Activated CD8-positive, alpha-beta memory T cell treated with anti-CD3 and anti-CD28 coated beads for 1 hour (primary cell): ENCODE results near the gene HNRNPU.

Source experiments
- DNase-seq, 2 donors: peaks; one replicate each; pipeline ENCODE4 v3.0.0-alpha.2; 2020; ENCODE audit warnings: low read depth in 1 of 2; ENCODE audit errors: extremely low read depth in 1 of 2

HNRNPU gene

DNA sequence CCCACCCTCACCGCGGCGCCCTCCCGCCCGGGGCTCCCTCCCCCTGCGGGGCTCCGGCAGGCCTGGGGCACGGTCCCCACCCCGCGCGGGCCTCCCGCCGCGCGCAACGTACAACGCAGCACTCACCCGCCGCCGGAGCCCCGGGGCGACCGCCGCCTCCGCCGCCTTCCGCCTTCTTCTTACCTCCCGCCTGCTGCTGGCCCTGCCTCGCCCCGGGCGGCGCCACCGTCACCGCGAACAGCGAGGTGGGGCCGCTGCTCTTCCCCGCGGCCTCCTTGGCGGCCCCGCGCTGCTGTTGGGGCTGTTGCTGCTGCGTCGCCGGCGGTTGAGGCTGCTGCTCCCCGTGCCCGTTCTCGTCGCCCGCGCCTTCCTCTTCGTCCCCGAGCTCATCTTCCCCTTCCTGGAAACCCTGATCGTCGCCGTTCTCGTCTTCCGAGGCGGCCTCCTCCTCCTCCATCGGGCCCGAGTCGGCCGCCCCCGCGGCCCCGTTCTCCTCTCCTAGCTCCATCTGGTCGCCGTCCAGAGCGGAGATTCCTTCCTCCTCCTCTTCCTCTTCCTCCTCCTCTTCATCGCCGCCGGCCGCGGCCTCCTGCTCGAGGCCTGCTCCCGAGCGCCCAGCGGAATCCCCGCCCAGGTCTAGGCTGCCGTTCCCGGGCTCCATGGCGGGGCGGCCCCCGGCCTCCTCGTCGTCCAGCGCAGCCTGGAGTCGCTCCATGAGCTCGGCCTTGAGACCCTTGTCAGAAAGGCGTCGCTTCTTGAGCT lies 671 bp downstream of the HNRNPU start:
- peak in 1 of 2 donors; percentile 8 for DNase-seq

DNA sequence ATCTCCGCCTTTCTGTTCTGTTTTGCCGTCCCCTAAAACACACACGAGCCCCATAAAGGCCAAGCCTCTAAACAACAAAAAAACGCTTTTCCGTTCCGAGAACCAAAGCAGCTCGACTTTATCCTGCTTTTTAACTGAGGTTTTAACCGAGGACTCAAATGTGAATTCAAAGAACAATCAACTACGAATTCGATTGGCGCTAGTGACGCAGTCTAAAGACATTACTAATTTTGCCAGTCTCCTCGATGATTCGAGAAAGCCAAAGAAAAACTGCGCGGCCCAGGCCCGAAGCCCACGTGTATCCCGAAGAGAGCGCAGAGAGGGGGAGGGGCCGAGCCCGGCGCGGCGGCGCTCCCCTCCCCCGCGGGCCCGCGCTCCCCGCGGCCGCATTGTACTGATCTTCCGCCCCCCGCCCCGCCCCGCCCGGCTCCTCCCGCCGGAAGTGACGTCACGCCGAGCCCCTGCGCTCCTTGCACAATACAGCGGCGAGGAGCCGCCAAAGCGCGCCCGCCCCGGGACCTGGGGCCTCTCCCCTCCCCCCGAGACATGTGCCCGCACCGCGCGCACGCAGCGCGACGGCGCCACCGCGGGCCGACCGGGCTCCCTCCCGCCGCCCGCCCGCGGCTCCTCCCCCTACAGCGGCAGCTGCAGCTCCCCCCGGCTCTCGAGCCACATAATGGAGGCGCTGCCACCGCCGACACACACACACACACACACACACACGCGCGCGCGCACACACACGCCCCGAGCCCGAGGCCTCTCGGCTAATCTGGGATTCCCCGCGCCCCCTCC lies 1.4 kb downstream of the HNRNPU start:
- peak; percentile 92 to 97 for DNase-seq

DNA sequence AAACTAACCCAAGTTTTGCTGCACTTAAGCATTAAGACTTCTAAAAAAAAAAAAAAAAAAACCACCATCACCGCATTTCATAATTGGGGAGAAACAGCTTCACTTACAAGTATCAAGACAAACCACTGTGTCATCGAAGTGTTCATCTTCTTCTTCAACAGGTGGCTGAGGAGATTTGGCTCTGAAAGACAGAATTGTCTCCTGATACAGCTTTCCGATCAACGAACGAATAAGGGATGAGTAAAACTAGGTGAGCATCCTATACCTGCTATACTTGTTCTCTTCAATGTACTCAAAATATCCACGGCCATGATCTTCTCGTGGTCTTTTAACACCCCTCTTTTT lies 2.0 kb downstream of the HNRNPU start:
- no peak for DNase-seq

DNA sequence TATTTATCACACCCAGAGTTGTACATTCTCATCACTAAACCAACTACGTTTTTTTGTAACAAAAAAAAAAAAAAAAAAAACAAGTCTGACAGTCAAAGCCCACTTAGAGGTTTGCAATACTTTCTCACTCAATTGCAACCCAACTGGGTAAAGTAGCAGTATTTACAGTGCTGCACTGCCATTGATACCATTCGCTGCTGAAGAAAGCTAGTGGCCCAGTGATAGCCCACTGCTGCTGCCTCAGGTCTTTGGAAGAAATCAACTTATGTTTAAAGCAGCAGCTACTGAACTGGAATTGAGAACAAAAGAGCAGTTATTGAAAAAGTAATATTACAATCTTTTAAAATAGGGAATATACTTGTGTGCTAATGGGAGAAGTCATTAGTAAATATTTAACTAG lies 2.7 kb downstream of the HNRNPU start:
- no peak for DNase-seq

DNA sequence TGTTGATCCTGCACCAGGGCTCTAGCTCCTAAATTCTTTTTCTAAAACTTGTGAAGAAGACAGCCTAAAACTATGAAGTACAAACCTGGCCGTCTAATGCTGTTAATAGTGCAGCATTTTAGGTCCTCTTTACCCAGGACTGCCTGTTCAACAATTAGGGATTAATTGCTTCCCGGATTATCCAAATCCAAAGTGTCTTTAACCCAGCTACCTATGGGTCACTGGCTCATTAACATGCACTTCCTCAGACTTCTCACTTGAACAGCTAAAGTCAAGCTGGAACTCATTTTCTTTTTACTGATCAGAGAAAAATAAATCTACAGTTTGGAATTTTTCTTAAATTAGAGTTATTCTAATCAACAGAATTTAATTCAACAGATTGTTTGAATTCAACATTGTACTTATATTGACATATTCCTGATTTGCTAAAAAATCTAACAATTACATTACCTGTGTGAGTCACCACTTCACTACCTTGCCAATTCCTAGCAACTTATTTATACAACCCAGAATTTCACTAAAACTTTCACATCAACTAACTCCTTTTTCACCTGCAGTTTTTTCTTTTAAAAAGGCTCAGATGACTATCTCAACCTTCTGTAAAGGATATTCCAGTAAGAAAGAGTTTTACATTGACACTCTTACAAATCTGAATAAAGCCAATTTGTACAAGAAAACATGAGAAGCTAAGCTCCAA lies 3.3 kb downstream of the HNRNPU start:
- DNase-seq, result no peak

DNA sequence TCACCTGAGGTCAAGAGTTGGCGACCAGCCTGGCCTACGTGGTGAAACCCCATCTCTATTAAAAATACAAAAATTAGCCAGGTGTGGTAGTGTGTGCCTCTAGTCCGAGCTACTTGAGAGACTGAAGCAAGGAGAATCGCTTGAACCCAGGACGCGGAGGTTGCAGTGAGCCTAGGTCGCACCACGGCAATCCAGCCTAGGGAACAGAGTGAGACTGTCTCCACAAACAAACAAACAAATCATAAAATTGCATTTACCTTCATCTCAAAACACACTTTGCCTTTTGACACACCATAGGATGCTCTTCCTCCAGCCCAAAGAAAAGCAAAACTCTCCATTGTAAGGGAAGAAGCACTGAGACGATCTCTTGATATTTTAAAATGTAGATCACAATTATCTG lies 4.3 kb downstream of the HNRNPU start:
- no peak for DNase-seq

DNA sequence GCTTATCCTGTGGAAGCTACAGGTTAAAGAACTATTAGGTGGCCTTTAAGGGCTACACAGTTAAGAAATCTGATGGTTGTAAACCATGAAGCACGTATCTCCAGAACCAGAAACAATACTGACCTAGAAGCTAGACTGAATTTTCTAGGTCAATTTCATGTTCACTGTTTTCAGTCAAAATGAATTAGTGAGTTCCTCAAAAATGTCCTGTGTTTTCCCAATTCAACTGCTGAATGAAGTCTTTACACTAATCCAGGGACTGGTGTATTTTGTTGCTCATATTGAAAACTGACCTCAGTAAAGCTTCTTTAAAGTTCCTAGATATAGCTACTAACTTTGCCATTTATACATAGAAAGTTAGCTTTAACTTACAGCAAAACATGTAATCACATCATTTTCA lies 6.0 kb downstream of the HNRNPU start:
- no peak for DNase-seq

DNA sequence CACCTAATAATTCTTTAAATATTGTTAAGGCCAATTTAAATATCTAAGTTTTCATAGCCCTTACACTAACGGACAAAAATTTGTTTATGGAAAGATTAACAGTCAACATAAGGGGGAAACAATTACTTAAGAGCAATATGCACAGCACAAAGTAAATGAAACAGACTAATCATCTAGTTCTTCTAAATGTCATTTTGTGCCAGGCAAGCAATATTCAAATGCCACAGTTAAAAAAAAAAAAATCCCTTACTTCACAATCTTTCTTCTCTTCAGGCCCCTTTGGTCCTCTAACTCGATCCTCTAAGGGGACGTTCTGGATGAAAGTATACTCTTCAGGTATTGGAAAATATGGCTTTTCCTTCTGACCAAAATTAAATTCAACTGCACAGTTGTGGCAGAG lies 6.6 kb downstream of the HNRNPU start:
- DNase-seq, result no peak

DNA sequence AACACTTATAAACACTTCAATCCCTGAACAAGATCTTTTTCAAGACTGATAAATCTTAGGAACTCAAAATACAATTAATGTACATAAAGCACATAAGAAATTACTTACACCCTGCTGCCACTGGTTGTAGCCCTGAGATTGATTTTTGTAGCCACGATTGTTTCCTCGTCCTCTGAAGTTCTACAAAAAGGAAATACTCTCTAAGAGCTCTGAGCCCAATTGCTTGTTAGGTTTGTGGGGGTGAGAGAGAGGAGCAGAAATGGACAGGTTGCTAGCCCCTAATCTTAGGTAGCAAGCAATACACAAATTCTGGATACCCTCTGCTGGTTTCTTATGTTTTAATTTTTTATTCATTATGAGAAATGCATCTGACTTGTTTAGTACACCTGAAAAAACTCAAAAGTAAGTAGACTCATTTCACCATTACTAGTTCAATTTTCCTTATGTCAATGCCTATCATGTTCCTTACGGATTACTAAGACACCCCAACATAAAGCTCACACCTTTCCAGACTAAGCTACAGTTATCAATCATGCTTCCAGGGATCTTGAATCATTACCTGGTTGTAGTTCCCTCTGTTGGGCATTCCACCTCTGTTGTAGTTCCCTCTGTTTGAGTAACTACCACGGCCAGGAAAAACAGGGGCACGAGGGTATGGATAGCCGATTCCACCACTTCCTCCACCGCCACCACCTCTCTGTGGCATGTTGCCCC lies 9.3 kb downstream of the HNRNPU start:
- DNase-seq, result no peak

DNA sequence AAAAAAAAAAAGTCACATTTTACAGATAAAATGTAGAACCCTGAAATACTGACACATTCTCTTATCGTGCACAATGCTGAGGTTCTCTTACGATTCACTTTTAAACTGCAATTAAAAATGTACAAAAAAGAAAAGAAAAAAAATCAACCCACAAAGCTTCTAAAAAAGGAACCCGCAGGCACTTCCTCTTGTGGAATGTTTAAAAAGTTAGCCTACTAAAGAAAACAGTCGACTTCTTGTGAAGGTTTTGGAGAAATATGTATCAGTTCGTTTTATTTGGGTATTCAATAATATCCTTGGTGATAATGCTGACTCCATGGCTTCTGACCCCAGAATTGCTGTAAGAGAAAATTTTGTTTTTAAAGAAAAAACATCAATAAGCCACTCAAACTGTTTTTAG lies 10.2 kb downstream of the HNRNPU start:
- DNase-seq, result no peak

DNA sequence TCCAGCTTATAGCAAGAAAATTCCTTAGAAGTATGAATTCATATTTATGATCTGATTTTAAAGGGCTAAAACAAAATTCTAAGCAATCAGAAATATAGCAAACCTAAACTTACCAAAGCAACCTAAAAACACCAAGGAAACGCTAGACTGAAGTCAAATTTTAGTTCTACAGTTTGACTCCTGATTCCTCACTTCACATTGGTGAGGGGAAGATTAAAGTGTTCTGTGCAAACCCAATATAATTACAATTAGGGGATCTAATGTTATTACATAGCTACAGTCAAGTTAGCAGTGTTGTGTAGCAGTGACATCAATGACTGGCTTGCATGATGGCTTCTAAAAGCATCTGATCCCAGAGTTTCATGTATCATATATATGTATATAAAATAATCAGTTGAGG lies 11.6 kb downstream of the HNRNPU start:
- no peak for DNase-seq

DNA sequence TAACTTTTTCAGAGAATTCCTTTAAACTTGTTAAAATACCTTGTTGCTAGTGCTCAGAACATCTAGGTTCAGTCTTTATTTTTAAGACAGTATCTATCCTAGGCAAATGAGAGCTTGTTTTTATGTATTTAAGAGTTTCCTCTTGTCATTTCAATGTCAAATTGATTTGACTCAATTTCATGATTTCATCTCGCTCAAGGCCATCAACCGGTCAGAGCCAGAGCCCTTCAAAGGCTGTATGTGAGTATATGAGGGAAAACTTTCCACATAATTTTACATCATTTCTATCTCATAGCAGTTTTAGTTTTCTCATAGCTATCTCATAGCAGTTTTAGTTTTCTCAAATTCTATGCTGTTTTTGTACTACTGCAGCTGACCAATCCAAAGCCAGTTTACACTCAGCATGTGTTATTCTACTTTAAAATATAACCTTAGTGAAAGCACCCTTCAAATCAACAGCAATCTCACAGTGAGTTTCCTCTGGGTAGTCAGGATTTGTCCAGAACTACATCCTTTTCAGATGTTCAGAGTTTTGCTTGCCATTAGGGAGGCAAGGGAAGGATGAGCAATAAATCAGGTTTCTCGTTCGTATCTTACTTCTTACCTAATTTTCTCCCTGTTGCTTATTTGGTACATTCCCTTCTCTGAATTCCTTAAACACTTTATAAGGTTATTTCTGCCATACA lies 12.7 kb downstream of the HNRNPU start:
- DNase-seq, result no peak

DNA sequence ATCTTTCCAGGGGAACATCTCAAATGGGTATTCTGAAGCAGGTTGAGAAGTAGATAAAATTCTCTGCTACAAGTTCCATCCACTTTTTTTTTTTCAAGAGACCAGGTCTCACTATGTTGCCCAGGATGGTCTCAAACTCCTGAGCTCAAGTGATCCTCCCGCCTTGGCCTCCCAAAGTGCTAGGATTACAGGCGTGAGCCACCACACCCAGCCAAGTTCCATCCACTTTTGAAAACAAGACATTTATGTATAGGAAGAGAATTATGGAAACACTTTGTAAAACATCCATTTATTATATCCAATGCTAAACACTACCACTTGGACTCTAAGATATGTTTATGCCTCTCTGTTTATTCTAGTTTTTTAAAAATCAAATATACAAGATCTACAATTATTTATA lies 13.4 kb downstream of the HNRNPU start:
- DNase-seq, result no peak

DNA sequence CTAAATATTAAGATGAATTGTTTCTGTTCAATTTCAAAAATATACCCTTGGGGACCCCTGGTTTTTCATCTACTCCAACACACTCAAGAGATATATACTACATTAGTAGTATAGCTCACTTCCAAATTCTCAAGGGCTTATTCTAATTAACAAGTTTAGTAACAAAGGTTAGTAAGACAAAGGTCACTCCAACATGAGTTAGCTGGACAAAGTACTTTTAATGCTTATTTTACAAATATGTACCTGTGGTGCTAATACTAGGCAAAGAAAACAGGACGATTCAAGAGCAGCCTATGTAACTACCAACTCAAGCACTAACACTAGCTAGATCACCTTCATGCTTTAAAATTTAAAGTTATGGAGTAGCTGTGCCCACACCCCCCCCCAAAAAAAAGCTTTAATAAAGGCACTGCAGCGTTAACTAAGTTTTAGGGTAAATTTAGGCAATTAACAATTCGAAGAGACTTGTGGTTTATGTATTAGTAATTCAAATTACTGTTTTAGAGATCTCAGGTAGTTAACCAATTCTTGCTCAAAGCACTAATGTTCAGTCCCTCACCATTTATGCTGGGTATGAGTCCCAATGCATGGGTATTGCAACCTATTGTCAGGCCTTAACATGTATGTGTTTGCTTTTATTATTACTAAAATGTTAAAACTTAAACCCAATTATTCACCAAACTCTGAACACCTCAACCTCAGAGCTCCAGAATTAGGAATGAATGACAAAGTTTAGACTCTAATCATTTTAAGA lies 14.1 kb downstream of the HNRNPU start:
- DNase-seq, result no peak

DNA sequence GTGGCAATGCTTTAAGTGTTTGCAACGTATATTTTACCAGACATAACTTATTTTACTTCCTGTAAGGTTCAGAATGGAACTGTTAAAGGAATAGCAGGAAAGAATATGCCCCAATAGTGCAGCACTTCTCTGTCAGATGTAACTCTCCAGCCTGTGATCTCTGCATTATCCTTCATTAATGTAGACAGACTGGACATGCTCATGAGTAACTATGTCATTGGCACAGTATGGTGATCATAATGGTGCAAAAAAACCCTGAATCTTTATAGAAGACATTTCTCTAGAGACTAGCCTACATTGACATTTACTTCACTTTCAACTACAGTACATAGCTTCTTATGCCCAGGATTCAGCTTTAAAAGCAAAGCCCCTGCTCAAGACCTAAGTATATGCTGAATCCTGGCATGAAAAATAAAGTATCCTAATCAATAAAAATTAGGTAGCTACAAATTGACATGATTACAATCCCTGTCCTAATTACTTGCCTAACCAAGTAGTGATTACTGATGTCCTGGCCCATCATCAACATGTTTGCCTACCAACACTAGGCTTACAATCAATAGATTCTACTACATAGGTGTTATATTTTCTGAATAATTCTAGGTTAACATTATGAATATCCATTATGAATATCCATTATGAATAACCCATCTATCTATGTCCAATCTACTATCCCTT lies 15.0 kb downstream of the HNRNPU start:
- no peak for DNase-seq

DNA sequence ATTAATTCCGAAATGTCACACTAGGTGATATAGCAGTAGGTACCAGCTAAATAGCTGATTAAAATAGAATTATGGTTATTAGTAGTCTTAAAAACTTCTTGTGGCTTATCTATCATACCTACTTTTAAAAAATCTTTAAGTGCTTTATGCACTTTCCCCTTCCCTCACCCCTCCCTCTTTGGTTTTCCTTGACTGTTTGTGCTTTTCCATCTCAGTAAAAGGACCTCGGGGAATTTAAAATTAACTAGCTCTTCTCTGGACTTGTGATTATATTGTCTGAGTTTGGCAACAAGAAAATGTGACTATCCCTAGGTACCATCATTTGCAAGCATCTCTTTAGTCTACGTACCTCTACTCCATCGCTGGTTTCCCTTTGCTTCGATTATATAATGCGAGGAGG lies 17.7 kb downstream of the HNRNPU start:
- DNase-seq, result no peak

DNA sequence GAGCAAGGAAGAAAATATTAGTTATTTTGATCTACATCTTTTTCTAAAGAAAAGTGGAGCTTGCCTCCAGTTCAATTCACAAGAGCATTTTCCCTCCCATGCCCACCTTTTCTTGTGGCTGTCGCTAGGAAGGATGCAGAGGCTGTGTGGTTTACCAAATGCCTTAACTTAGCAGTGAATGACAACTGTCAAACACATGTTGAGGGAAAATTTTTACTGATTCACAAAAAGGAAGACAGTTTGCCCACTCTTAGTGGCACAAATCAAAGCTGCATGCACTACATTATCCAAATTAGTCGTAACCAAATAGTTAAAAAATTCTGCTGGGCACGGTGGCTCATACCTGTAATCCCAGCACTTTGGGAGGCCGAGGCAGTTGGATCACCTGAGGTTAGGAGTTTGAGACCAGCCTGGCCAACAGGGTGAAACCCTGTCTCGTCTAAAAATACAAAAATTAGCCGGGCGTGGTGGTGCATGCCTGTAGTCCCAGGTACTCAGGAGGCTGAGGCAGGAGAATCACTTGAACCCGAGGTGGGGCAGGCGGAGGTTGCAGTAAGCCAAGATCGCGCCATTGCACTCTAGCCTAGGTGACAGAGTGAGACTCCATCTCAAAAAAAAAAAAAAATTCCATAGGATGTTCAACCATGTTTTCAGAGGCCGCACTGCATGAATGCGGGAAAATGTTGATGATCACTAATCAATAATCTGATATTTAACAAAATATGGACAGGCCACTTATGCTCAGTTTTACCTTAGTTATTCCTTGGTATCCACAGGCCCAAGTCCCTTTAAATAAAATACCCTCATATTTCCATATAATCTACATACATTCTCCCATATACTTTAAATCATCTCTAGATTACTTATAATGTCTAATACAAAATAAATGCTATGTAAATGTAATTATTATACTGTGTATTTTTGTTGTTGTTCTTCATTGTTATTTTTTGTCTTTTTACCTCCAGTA lies 19.9 kb downstream of the HNRNPU start:
- no peak for DNase-seq
